HG02852 (cell line): ENCODE data around the gene SLC1A7.

Source experiments
- ATAC-seq: cut with Tn5 transposase; IDR thresholded peaks from one replicate; pipeline ENCODE4 v1.9.1; 2021; ENCODE audit warnings: mild to moderate bottlenecking, moderate library complexity; ENCODE audit not compliant: unreplicated experiment

SLC1A7 gene

GRCh38 chr1:53092659-53093450 is 49.6 kb downstream of the SLC1A7 start:
- ATAC-seq: no peak

- ATAC-seq: no peak
Observed at GRCh38 chr1:53091841-53092645, 50.4 kb downstream of the SLC1A7 start.

- ATAC-seq: no peak
Observed at GRCh38 chr1:53090227-53091147, 52.0 kb downstream of the SLC1A7 start.

- ATAC-seq: no peak
Observed at GRCh38 chr1:53089478-53090226, 52.8 kb downstream of the SLC1A7 start.

- no peak for ATAC-seq
Observed at GRCh38 chr1:53088616-53089300, 53.7 kb downstream of the SLC1A7 start.

- ATAC-seq: no peak
Observed at GRCh38 chr1:53087332-53088285, 54.8 kb downstream of the SLC1A7 start.

GRCh38 chr1:53086491-53087070 is 55.9 kb downstream of the SLC1A7 start:
- no peak for ATAC-seq

- ATAC-seq: no peak
Observed at GRCh38 chr1:53085405-53085804, 57.0 kb downstream of the SLC1A7 start.

- no peak for ATAC-seq
Observed at GRCh38 chr1:53084589-53084971, 57.9 kb downstream of the SLC1A7 start.

- no peak for ATAC-seq
Observed at GRCh38 chr1:53083636-53084588, 58.5 kb downstream of the SLC1A7 start.

- no peak for ATAC-seq
Observed at GRCh38 chr1:53082826-53083455, 59.5 kb downstream of the SLC1A7 start.

GRCh38 chr1:53081384-53082066 is 60.9 kb downstream of the SLC1A7 start:
- no peak for ATAC-seq

GRCh38 chr1:53080769-53081168 is 61.7 kb downstream of the SLC1A7 start:
- ATAC-seq: no peak

- ATAC-seq: no peak
Observed at GRCh38 chr1:53080041-53080440, 62.4 kb downstream of the SLC1A7 start.

GRCh38 chr1:53079251-53079650 is 63.2 kb downstream of the SLC1A7 start:
- ATAC-seq: no peak
